ENCODE results near the gene EPHA6.

GRCh38 chr3:96877510-96877909 is 63.1 kb downstream of the EPHA6 start:
- TF ChIP-seq POLR2AphosphoS5 (IDR thresholded peaks at IDR 0.05) (no peak), POLR2A (IDR thresholded peaks at IDR 0.05) (no peak), CTCF (IDR thresholded peaks at IDR 0.05) (no peak)
